Urinary bladder (tissue), 4 donors: Measurements from ENCODE around the gene USH1C. TPM values are rescaled to one million over a fixed set of nuclear protein-coding genes. Genes with fewer than 3 reads are reported as not detected.

Experiments
- DNase-seq: peaks from one replicate; pipeline ENCODE4 v3.0.0-alpha.2; 2015; ENCODE audit errors: extremely low spot score
- H3K27ac ChIP-seq: one replicate; pipeline ENCODE4 v1.5.1; 2013; ENCODE audit warnings: low read depth, mild to moderate bottlenecking, moderate library complexity
- H3K36me3 ChIP-seq: one replicate; pipeline ENCODE4 v1.6.1; 2013; ENCODE audit warnings: mild to moderate bottlenecking, moderate library complexity; ENCODE audit not compliant: insufficient read depth
- H3K4me1 ChIP-seq: one replicate; pipeline ENCODE4 v1.6.1; 2013; ENCODE audit warnings: mild to moderate bottlenecking, moderate library complexity; ENCODE audit not compliant: insufficient read depth
- H3K4me3 ChIP-seq: one replicate; pipeline ENCODE4 v1.5.1; 2013; ENCODE audit warnings: low read depth, low read length
- WGBS: extraction: QIAGEN DNeasy Blood & Tissue Kit; methylation state at CpG from one replicate; pipeline ENCODE4 v1.1.7; 2013; 5-methylcytosine and 5-hydroxymethylcytosine counted together
- polyA plus RNA-seq: library from polyadenylated mRNA; stranded (reverse); fragments of 200-250 nt; gene quantifications from one replicate; pipeline ENCODE4 v1.2.3, GENCODE V29; 2013
- total RNA-seq: library from RNA; depleted of rRNA; stranded (reverse); fragments of >200 nt; gene quantifications from one replicate; pipeline ENCODE4 v1.2.3, GENCODE V29; 2014
- donor health status: healthy with polysubstance abuse.
- donor health status: healthy.

Gene USH1C
- total and polyA plus RNA-seq, 2 donors = 0.10 to 0.74 TPM

DNA sequence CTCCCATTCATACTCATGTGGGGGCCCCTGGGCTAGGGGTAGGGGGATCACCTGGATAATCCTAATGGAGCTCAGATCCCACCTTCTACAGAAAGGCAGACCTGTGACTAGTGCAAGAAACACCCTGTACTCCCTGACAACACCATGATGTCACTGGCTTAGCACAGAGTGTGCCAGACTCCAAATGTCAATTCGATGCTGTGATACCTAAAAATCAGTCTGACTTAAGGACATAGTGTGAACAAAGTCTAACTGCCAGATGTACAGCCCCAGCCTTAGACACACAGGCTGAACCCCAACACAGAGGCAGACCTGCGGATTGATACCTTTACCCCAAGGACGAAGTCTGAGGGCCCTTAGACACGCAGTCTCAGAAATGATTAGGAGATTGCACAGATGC lies 76.1 kb downstream of the USH1C start:
- no peak overlapping the region for H3K27ac ChIP-seq

DNA sequence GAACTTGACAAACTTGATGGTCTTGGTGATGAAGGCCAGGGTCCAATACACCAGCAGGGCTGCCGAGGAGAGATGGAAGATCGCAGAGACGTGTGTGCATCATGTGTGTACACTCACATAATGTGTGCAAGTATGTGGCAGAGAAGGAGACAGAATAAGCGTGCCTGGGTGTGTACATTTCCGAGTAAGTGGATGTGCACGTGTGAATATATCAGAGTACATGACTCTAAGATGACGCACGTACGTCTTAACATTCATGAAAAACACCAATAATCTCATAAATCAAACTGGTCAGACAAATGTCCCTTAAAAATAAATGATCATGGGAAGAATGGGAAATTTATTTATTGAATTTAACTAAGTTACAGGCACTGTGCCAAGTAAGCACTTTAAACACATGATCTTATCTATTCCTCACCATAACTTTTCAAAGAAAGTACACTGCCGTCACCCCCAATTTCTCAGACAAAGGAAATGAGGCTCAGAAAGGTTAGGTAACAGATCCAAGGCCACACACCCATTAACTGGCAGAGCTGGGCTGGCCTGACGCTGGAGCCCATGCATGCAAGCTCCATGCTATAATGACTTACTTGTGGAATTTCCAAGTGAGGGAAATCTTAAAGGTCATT lies 80.6 kb downstream of the USH1C start:
- Histone ChIP-seq H3K4me3 (no peak overlapping the region), H3K36me3 (no peaks in the 10 kb centered on the region), H3K27ac (no peak overlapping the region), H3K4me1 (no peaks in the 10 kb centered on the region)
- WGBS = 63% methylated on average over 11 of the region's 11 CpGs
- peak; percentile 55 for DNase-seq

More for the DNA sequence above, 76.1 kb downstream of the USH1C start:
- H3K36me3 ChIP-seq = no peaks in the 10 kb centered on the region
- 86% methylated on average over 4 of the region's 4 CpGs for WGBS
- H3K4me1 ChIP-seq = no peaks in the 10 kb centered on the region
- H3K4me3 ChIP-seq = no peak overlapping the region
- no peak for DNase-seq

DNA sequence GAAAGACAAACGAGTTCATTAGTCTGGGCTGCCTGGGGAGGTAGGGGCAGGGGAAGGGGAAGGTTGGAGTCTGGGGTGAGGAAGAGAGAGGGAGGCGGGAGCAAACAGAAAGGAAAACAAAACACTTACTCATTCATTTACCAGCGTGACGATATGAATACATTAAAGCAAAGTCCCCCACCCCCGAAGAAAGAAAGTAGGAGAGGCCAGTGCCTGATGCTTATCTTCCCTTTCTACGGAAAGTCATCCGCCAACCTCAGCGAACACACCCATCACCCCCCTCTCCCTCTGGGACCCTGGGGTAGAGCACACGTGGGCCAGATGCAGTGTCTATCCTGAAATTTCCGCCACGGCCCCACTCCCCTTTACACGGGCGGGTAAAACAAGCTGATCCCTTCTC lies 81.3 kb downstream of the USH1C start:
- DNase-seq = peak; percentile 53
- Histone ChIP-seq H3K4me3 (no peak overlapping the region), H3K27ac (no peak overlapping the region), H3K4me1 (no peaks in the 10 kb centered on the region), H3K36me3 (no peaks in the 10 kb centered on the region)
- WGBS = 59% methylated on average over 13 of the region's 13 CpGs

DNA sequence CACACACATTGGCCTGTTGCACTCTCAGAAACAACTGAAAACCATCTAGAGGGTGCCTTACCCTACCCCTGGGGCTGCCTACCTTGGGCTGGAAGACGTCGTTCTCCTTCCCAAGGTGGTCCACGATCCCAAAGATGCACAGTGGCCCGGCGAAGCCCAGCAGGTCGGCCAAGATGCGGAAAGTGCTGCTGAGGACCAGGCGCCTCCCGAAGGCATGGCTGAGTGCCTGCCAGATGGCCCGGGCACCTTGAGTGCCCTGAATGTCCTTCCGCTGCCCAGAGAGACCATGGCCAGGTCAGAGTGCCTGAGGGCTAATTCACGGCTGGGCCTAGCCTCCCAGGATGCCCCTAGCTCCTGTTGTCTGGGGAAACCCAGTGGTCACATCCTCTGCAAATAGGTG lies 83.8 kb downstream of the USH1C start:
- Histone ChIP-seq H3K4me1 (no peaks in the 10 kb centered on the region), H3K36me3 (no peaks in the 10 kb centered on the region), H3K4me3 (no peak overlapping the region), H3K27ac (no peak overlapping the region)
- DNase-seq = no peak
- 92% methylated on average over 12 of the region's 12 CpGs for WGBS

DNA sequence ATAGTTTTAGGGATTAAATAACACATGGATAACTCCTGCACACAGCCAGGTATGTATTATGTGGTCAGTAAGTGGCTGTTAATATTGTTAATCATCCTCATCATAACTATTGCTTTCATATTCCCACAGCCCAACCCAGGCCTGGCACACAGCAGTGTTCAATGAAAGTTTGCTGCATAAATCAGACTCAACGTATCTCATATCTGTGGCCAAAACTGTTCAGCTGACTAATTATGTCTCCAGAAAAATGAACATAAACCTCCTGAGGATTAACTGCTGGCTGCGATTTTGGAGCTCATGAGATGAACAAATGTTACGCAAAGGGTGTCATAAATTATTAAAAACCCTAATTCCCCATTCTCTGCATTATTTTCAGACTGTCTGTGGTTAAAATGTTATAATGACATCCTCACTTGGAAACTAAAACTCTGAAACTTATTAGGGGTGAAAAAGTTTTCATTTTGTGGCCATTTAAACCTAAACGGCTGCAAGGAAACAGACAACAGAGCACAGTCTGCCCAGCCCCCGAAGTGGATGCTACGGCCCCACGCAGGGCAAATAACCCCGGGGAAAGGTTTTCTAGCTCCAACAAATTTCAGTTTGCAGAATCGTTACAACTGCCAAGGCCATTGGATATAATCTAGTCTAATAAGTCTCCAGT lies 84.8 kb downstream of the USH1C start:
- no peak overlapping the region for H3K4me3 ChIP-seq
- no peaks in the 10 kb centered on the region for H3K36me3 ChIP-seq
- 62% methylated on average over 9 of the region's 9 CpGs for WGBS
- H3K4me1 ChIP-seq = no peaks in the 10 kb centered on the region
- DNase-seq = no peak
- no peak overlapping the region for H3K27ac ChIP-seq

DNA sequence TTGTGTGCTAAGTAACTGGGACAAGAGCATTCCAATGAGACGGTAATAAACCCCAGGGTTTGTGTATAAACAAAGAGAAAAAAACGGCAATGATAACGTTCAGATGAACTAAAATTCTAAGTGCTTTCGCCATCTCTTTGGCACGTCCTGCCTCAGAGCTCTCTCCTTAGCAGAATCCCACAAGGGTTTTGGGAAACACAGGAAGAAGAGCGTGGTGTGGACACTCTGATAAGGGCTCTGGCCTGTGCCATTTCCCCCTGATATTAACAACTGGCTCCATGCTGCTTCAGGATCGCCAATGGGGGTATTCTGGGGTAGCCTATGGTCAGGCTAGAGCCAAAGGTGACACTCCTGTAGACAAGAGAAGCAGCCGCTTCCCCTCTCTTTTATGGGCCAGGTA lies 85.9 kb downstream of the USH1C start:
- no peak overlapping the region for H3K4me3 ChIP-seq
- H3K27ac ChIP-seq = no peak overlapping the region
- WGBS = 37% methylated on average over 8 of the region's 8 CpGs
- no peaks in the 10 kb centered on the region for H3K4me1 ChIP-seq
- H3K36me3 ChIP-seq = no peaks in the 10 kb centered on the region
- DNase-seq = no peak

DNA sequence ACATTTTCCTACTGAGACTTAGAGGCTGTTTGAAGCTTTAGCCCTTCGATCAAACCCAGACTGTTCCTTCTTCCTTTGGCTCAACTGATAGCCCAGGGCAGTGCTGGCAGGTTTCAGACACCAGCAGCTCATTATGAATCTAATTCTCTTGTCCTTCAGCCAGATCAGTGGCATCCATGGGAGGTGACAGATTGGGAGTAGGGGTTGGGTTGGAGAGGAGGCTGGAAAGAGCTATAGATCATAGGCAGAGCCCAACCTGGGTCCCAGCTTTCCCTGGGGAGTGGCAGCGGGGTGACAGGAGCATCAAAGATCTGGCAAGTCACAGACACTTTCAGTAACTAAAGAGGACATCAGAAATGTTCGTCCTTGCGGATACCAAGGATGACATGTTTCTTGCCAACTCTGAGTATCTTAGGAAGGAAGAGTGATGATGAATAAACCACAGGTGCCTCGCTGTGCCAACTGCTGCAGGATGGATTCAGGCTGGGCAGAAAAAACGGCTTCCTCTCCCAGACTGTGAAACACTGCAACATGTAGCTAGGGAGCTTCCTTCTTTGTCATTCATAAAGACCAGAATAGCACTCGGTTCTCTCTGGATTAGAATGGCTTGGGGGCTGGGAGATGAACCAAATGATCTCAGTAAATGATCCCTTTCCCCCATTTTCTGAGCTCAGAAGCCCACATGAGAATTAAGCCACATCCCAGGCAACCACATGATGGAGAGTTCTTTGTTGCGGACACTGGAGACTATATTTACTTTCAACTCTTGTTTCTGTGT lies 86.6 kb downstream of the USH1C start:
- no peak overlapping the region for H3K27ac ChIP-seq
- H3K36me3 ChIP-seq = no peaks in the 10 kb centered on the region
- DNase-seq = no peak
- no peaks in the 10 kb centered on the region for H3K4me1 ChIP-seq
- H3K4me3 ChIP-seq = no peak overlapping the region
- WGBS = 53% methylated on average over 8 of the region's 8 CpGs

DNA sequence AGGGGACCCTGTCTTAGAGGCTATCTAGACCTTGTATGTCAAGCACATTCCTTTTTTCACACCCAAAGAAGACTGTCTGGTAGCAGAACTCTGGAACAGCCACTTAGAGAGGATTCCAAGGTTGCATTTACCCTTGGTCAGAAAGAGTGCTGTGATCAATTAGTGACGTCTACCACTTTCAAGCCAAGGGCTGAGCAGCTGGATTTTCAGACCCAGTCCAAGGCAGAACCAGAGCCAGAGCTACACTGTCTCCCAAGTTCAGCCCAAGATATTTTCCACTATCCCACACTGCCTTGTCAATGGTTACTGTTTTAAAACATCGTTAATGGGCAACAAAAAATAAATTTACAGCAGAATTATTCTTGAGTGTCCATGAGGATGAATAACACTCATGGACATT lies 91.5 kb downstream of the USH1C start:
- Histone ChIP-seq H3K4me1 (no peaks in the 10 kb centered on the region), H3K36me3 (no peaks in the 10 kb centered on the region), H3K4me3 (no peak overlapping the region), H3K27ac (no peak overlapping the region)
- no peak for DNase-seq
- WGBS = 79% methylated on average over 2 of the region's 2 CpGs

DNA sequence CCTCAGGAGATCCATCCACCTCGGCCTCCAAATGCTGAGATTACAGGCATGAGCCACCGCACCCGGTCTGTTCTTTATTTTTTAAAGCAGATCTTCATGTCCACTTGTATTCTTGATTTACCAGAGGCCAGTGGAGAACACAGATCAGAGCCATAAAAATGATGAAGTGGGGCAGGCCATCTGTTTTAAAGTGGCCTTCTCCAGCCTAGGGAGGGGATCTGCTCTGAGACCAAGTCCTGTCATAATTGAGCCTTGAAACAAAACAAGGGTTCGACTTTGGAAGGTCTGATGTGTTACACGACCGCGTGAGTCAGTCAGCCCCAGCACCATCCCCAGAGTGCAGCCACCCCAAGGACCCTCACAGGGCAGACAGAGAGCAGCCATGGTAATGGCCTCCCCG lies 95.1 kb downstream of the USH1C start:
- H3K4me1 ChIP-seq = no peaks in the 10 kb centered on the region
- no peak overlapping the region for H3K27ac ChIP-seq
- WGBS = 63% methylated on average over 8 of the region's 8 CpGs
- no peak for DNase-seq
- no peaks in the 10 kb centered on the region for H3K36me3 ChIP-seq
- no peak overlapping the region for H3K4me3 ChIP-seq

DNA sequence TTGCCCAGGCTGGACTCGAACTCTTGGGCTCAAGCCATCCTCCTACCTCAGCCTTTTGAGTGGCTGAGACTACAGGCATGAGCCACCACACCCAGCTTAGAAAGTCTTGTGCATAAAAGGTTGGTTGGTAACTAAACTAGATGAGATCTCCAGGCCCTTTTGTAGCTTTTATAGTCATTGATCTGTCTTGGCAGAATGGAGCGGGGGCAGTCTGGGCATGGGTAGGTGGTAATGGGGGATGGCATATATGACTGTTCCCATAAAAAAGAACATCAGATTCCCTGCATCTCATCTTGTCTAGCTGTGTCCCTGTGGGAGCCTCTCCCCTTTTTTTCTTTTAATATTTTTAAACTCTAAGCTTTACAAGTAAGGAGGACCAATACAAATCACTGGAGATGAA lies 97.7 kb downstream of the USH1C start:
- H3K4me1 ChIP-seq = no peaks in the 10 kb centered on the region
- H3K36me3 ChIP-seq = no peaks in the 10 kb centered on the region
- H3K4me3 ChIP-seq = no peak overlapping the region
- no peak for DNase-seq
- 85% methylated on average over 2 of the region's 2 CpGs for WGBS
- H3K27ac ChIP-seq = no peak overlapping the region

DNA sequence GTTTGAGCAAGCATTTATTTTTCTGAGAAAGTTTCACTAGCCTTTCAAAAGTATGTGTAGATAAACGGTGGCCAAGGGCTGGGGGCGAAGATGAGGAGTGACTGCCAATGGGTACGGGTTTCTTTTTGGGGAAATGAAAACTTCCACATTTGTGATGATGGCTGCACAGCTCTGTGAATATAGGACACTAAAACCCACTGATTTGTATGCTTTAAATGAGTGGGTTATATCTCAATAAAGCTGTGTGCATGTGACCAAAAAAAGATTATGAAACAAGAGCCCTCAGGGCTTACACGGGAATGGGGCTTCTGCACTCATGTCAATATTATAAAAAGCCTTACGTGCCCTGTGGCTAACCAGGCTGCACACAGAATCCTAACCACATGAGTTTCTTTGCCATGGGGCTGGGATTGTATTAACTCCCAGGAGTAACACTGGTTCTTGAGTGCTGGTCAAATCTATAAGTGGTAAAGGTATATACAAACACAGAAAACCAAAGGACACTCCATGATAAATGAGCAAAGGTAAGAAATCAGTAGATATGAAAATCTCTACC lies 98.9 kb downstream of the USH1C start:
- H3K27ac ChIP-seq = no peak overlapping the region
- DNase-seq = no peak
- H3K4me1 ChIP-seq = no peaks in the 10 kb centered on the region
- H3K36me3 ChIP-seq = no peaks in the 10 kb centered on the region
- H3K4me3 ChIP-seq = no peak overlapping the region
- WGBS = 71% methylated on average over 5 of the region's 5 CpGs

DNA sequence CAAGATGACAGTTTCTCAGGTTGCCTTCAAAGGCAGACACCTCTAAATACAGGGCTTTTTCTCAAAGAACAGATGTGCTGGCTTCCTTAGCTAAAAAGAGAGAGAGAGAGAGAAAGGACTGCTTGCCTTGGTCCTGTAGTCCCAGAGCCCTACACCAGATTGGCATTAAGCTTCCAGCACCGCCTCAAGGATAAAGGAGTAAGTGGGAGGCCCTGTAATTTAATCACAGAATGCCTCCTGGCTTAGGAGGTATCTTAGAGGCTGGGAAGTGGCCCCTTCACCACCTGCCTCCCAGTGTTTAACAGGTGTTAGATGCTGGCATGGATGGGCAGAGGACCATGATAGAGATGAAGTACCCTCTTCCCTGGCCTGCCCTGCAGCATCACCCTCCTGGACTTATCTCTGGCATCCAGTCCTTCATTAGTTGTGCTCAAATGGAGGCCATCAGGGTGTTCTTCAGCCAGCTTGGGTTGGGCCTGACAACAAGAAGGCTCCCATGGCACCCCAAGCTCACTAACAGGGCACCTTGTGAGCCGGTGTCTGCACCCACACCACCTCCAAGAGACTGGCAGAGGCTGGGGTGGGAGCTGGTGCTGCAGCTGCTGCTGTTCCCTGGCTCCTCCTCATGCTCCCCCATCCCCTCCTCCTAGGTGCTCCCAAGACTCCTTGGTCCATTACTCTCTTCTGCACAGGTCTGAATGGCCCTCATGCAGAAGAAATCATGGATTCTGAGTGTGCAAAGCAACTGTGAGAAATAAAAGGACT lies 100.1 kb downstream of the USH1C start:
- Histone ChIP-seq H3K27ac (no peak overlapping the region), H3K4me1 (no peaks in the 10 kb centered on the region), H3K36me3 (no peaks in the 10 kb centered on the region), H3K4me3 (no peak overlapping the region)
- no peak for DNase-seq
- WGBS = 87% methylated on average over 2 of the region's 2 CpGs
